ENCODE results near the gene KLHDC7B.

The KLHDC7B gene

GRCh38 chr22:50545522-50546325 lies at the start of gene KLHDC7B:
Gene KLHDC7B, plus strand, starts transcription at chr22:50545899. Its CDS starts 345 bp downstream, at chr22:50546244.
- ATAC-seq = peak; percentile 15 to 31

GRCh38 chr22:50497093-50497492 lies 48.6 kb upstream of the KLHDC7B start:
- ATAC-seq = no peak

DNA sequence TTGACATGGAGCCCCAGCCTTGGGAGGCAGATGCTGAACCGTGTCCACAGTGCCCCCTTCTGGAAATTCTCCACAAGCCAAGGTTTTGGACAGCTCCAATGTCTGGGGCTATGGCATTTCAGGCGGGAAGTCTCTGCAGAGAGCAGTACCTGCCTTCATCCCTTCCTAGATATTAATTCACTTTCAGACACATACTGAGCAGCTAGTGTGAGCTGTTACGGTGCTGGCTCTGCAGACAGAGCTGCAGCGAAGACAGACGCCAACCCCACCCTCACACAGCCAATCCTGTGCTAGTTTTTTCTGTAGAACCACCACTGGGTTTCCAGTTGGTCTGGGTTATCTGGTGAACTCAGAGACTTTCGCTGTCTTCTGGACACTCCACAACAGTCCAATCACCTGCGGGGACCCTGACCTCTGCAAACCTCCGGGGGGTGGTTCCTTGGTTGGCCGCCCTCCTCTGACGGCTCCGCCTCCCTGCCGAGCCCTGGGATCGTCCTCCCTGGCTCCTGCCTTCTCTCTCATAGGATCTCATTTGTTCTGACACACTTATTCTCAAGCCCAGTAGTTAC lies 47.3 kb upstream of the KLHDC7B start:
- ATAC-seq = peak; percentile 84 to 90

GRCh38 chr22:50500452-50500851 lies 45.2 kb upstream of the KLHDC7B start:
- no peak for ATAC-seq

- no peak for ATAC-seq
Observed at GRCh38 chr22:50502096-50502495, 43.6 kb upstream of the KLHDC7B start.

DNA sequence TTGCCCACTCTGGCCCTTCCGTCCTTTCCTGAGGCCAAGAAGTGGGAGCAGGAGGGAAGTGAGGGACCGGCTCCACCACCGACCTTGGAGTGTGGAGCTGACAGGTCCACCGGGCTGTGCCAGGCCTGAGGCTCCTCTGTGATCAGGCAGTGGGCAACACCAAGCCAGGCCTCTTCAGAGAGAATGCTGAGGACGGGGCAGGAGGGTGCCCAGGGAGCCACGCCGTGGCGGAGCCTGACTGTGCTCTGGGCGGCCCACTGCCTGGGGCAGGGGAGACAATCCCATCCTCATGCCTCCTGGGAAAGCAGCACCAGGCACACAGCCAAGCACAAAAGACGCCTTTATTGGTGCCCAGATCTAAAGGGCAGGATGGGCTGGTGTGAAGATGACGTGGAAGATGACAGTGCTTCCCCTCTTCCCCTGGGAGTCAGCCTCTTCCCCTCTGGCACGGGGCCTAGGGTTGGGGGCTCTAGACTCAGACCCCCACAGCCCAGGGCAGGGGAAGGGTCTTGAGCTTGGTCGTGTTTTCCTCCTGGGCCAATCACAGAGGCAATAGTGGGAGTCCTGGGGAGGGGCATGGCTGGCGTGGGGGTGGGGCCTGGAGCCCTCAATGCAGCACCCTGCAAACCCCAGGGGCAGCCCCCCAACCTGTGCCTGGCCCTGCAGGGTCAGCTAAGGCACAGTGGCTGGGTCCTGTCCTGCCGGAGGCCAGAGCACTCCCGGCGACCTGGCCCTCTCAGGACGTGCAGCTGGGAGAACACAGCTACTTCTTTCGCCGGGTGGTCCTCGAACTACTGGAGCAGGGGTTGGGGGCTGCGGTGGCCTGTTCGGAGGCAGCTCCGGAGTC lies 42.8 kb upstream of the KLHDC7B start:
- no peak for ATAC-seq

DNA sequence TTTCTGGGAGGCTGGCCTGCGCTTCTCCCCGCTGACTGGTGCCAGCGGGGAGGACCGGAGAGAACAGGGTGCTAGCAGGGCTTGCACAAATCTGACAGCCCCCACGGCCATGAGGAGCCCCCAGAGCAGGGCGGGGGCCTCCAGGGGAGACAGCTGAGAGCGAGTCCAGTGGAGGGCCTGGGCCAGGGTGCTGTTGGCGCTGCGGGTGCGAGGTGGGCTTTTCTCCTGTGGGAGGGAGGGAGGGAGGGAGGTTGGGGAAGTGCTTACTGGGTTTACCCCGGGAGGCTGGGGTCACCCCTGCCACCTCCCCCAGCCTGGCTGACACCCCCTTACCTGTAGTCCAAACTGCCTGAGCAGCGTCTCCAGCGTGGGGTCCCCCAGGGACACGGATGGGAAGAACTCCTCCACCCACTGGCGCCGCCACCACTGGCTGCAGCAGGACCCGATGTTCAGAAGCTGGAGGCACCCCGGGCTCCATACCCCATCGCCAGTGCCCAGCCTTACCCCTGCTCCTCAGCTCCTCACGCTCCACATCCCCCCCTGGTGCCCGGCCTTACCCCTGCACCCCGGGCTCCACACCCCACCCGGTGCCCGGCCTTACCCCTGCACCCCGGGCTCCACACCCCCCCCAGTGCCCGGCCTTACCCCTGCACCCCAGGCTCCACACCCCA lies 42.1 kb upstream of the KLHDC7B start:
- ATAC-seq = no peak

DNA sequence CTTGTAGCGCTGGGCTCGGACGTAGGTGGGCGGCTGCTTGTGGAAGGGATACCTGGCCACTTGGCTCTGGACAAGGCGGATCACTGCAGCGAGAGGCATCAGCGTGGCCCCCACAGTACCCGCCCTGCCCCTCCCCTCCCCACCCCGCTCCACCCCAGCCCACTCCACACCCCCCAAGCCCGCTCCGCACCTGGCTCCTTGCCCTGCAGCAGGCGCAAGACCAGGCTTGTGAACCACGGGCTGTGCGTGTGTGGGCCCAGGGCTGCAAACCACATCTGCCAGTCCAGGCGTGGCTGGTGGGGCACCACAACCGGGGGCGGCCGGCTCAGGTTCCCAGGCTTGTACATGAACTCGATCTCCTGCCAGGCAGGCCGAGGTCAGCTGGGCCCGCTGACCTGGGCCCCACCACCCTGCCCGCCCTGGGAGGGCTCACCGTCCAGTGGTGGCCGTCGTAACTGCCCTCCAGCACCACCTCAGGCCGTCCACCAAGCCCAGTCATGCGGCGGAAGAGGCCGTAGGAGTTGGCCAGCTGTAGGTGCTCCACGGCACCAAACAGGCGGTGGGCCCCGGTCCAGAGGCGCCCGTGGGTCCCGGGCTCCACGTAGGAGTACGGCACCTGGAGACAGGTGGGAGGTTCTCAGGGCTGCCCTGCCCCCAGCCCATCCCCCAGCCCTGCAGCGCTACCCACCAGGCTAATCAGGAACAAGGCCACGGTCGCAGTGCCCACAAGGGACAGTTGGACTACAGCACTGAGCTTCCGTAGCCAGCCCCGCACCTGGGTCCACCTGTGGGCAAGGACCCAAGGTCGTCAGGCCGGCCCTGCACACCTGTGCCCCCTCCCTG lies 41.1 kb upstream of the KLHDC7B start:
- ATAC-seq = no peak

DNA sequence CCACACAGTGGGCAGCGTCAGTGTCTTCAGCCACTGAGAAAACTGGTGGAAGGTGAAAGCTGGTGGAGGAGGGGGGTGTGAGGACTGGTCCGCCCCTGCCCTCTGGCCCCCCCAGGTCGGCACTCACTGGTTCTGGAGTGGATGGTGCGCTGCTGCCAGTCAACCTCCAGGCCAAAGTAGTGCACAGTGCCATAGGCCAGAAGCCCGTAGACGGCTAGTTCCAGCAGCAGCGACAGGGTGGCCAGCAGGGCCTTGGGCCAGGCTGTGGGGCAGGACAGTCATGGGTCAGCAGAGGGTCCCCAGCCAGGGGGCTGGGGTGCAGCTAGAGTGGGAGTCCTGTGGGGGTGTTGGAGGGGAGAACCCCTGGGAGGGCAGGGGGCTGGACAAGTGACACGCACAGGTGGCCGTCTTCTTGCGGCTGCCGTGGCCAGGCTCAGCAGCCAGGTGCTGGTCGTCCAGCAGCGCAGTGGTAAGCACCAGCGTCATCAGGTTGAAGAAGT lies 40.4 kb upstream of the KLHDC7B start:
- no peak for ATAC-seq

GRCh38 chr22:50505776-50506610 lies 39.7 kb upstream of the KLHDC7B start:
- ATAC-seq = no peak

DNA sequence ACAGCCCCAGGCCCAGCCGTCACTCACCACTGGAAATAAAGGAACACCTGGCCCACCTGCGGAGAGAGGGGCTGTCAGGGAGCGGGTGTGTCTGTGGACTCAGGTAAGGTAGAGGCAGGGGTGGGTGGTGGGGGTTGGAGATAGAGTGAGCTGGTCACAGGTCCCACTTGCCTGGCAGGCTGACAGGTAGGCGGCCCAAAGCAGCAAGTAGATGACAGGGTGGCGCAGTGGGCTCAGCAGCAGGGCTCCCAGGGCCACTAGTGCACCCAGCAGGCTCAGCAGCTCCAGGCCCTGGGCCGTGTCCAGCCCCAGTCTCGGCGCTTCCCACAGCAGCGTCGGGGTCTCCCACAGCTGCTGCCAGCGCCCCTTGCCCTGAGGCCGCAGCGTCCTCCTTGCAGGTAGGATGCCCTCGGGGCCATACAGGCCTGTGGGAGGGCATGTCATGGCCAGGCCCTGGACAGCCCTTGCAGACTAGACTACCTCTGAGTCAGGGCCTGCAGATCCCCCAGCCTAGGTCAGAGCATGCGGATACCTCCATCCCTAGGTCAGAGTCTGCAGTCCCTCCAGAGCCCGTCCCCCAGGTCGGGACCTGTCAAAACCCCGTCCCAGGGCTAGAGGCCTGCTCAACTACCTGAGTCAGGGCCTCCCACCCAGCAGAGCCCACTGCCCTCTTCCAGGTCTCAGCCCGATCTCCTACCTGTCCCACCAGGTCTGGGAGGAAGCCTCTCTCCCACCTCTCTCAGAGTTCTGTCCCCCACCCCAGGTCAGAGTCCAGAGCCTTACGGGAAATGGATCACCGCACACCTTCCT lies 38.9 kb upstream of the KLHDC7B start:
- no peak for ATAC-seq

DNA sequence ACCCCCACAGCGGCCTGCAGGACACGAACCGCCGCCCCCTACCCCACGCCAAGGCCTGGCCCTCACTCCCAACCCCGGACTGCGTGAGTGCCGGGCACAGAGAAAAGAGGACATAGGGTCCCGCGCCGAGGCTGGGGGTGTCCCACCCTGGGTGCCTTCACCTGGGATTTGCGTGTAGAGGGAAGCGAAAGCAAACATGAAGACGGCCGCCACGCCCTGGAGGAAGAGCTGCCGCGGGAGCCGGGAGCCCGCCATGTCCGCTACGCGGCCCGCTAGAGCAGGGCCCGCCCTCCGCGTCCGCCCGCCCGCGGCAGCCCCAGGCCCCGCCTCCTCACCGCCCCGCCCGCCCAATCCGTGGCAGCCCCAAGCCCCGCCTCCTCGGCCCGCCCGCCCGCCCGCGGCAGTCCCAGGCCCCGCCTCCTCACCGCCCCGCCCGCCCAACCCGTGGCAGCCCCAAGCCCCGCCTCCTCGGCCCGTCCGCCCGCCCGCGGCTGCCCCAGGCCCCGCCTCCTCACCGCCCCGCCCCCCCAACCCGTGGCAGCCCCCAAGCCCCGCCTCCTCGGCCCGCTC lies 38.2 kb upstream of the KLHDC7B start, which contains the start of gene LMF2:
LMF2 (minus strand) TSS at position 282 of the 570 bp plus-strand sequence; CDS start at position 255, 27 bp downstream.
- peak; percentile 78 to 80 for ATAC-seq

- peak; percentile 67 to 79 for ATAC-seq
Observed at GRCh38 chr22:50507991-50508884, 37.5 kb upstream of the KLHDC7B start, which contains the start of gene NCAPH2. Gene NCAPH2, plus strand, starts transcription at chr22:50508224. Its CDS starts 114 bp downstream, at chr22:50508338.

- ATAC-seq = no peak
Observed at GRCh38 chr22:50508897-50509296, 36.8 kb upstream of the KLHDC7B start.

DNA sequence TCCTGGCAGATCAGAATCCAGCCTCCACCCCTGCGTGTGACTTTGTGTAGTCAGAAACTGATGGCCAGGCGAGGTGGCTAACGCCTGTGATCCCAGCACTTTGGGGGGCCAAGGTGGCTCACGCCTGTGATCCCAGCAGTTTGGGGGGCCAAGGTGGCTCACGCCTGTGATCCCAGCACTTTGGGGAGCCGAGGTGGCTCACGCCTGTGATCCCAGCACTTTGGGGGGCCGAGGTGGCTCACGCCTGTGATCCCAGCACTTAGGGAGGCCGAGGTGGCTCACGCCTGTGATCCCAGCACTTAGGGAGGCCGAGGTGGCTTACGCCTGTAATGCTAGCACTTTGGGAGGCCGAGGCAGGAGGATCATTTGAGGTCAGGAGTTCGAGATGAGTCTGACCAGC lies 32.5 kb upstream of the KLHDC7B start:
- no peak for ATAC-seq

DNA sequence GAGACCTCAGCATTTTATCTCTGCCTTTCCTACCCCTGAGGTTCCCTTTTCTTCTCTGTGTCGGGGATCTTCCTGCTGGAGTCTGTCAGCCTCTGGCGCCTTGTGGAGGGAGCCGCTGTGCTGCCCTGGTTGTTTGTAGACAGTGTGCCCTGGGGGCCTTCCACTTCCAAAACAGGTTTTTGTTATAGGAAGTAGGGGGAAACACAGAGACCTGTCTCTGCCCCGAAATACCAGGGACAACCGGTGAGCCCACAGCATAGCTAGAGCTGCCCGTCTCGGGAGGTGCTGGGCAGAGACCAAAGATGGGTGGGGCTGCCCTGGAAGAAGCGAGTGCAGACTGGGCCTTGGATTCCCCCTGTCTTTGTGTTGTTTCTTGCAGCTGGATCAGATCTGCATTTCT lies 29.6 kb upstream of the KLHDC7B start:
- ATAC-seq = no peak

DNA sequence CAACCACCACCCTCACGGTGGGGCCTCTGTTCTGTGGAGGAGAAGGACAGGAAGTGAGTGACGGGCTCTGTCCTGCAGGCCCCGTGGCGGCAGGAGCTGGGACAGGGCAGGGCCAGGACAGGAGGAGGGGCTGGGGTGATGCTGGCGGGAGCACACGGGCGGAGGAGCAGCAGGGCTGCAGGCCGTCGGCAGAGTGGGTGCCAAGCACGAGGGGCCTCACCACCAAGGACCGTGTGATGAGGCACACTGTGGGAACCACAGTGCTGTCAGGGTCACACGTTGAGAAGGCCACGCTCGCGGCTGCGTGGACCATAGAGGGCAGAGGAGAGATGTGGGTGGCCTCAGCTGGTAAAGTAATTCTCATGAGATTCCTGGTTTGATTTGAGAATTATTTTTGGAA lies 28.8 kb upstream of the KLHDC7B start:
- ATAC-seq = no peak

Data from activated CD4-positive, CD25-positive, alpha-beta regulatory T cell treated with anti-CD3 and anti-CD28 coated beads, Interleukin-2, amount 50 U/mL, for 24 hours (primary cell).